ENCODE data around the gene DVL1. TPM values are rescaled to one million over a fixed set of nuclear protein-coding genes. Genes with fewer than 3 reads are reported as not detected.

Gene DVL1
- total and polyA plus RNA-seq, 10 of the 15 experiments (the other 5 are each of a cell fraction or from before 2014, with no cell fraction given), result 0.10 to 31.1 (median 4.6) TPM

GRCh38 chr1:1303736-1304135, 45.5 kb downstream of the DVL1 start:
- intact Hi-C loops (cut with micrococcal nuclease; ENCODE audit: unreplicated experiment) (no loop called here), in situ Hi-C loops (cut with MboI) (no loop called here)
- DNase-seq (ENCODE audit: low read depth, low spot score), result no peak
- FAIRE-seq, result no peak
- no peak overlapping the region for H3K4me3 ChIP-seq
- SMC1A ChIA-PET (ENCODE audit: uncharacterized antibody, unreplicated experiment), result no interaction called here
- H3K27me3 ChIP-seq (replicated peaks in 1 of 2; ENCODE audit: control insufficient read depth in 2 of 2, insufficient read depth in 2 of 2, low read length in 1 of 2), result no peaks in the 10 kb centered on the region
- H3K4me1 ChIP-seq (ENCODE audit: control insufficient read depth, insufficient read depth, low read length), result peaks cover 27% of the 10 kb centered on the region
- 85% methylated on average over 9 of the region's 13 CpGs for WGBS (ENCODE audit: insufficient coverage, insufficient replicate concordance, low lambda C conversion rate, missing lambda C conversion rate)
- CTCF ChIA-PET, result no interaction called here
- no peaks in the 10 kb centered on the region for H4K20me1 ChIP-seq (ENCODE audit: control insufficient read depth, insufficient read depth)
- TF ChIP-seq, protein P1, sequence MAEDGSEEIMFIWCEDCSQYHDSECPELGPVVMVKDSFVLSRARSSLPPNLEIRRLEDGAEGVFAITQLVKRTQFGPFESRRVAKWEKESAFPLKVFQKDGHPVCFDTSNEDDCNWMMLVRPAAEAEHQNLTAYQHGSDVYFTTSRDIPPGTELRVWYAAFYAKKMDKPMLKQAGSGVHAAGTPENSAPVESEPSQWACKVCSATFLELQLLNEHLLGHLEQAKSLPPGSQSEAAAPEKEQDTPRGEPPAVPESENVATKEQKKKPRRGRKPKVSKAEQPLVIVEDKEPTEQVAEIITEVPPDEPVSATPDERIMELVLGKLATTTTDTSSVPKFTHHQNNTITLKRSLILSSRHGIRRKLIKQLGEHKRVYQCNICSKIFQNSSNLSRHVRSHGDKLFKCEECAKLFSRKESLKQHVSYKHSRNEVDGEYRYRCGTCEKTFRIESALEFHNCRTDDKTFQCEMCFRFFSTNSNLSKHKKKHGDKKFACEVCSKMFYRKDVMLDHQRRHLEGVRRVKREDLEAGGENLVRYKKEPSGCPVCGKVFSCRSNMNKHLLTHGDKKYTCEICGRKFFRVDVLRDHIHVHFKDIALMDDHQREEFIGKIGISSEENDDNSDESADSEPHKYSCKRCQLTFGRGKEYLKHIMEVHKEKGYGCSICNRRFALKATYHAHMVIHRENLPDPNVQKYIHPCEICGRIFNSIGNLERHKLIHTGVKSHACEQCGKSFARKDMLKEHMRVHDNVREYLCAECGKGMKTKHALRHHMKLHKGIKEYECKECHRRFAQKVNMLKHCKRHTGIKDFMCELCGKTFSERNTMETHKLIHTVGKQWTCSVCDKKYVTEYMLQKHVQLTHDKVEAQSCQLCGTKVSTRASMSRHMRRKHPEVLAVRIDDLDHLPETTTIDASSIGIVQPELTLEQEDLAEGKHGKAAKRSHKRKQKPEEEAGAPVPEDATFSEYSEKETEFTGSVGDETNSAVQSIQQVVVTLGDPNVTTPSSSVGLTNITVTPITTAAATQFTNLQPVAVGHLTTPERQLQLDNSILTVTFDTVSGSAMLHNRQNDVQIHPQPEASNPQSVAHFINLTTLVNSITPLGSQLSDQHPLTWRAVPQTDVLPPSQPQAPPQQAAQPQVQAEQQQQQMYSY (CRISPR knock-in tag; IDR thresholded peaks at IDR 0.05), result no peak
- BruUV-seq (replicated peaks), result no TSS peak
- no peak overlapping the region for H3K9ac ChIP-seq (ENCODE audit: control insufficient read depth, insufficient read depth, low read length)
- RAD21 ChIA-PET (ENCODE audit: unreplicated experiment), result no interaction called here
- H3K79me2 ChIP-seq (ENCODE audit: control insufficient read depth, insufficient read depth, low read length), result peaks cover 20% of the 10 kb centered on the region
- no peak overlapping the region for H2AFZ ChIP-seq (ENCODE audit: control insufficient read depth, low read depth, low read length)
- H3K27ac ChIP-seq (ENCODE audit: control insufficient read depth, insufficient read depth), result no peak overlapping the region
- no peaks in the 10 kb centered on the region for H3K9me3 ChIP-seq (replicated peaks; ENCODE audit: control insufficient read depth, insufficient read depth, low read length)
- no peaks in the 10 kb centered on the region for H3K36me3 ChIP-seq (ENCODE audit: control insufficient read depth in 2 of 2, insufficient read depth in 2 of 2, low read length in 1 of 2)
- no peak overlapping the region for H3K4me2 ChIP-seq (ENCODE audit: control insufficient read depth, insufficient read depth)
- no peak for ATAC-seq
- POLR2A ChIA-PET, result no interaction called here

- POLR2A ChIA-PET, result no interaction called here
- Histone ChIP-seq H3K27ac (ENCODE audit: control insufficient read depth, insufficient read depth) (no peak overlapping the region), H3K36me3 (ENCODE audit: control insufficient read depth in 2 of 2, insufficient read depth in 2 of 2, low read length in 1 of 2) (no peaks in the 10 kb centered on the region), H3K4me3 (no peak overlapping the region), H3K9ac (ENCODE audit: control insufficient read depth, insufficient read depth, low read length) (no peak overlapping the region), H3K27me3 (replicated peaks in 1 of 2; ENCODE audit: control insufficient read depth in 2 of 2, insufficient read depth in 2 of 2, low read length in 1 of 2) (no peaks in the 10 kb centered on the region), H3K4me2 (ENCODE audit: control insufficient read depth, insufficient read depth) (no peak overlapping the region), H3K9me3 (replicated peaks; ENCODE audit: control insufficient read depth, insufficient read depth, low read length) (no peaks in the 10 kb centered on the region), H3K79me2 (ENCODE audit: control insufficient read depth, insufficient read depth, low read length) (peaks cover 20% of the 10 kb centered on the region), H3K4me1 (ENCODE audit: control insufficient read depth, insufficient read depth, low read length) (peaks cover 27% of the 10 kb centered on the region), H4K20me1 (ENCODE audit: control insufficient read depth, insufficient read depth) (no peaks in the 10 kb centered on the region), H2AFZ (ENCODE audit: control insufficient read depth, low read depth, low read length) (no peak overlapping the region)
- RAD21 ChIA-PET (ENCODE audit: unreplicated experiment), result no interaction called here
- SMC1A ChIA-PET (ENCODE audit: uncharacterized antibody, unreplicated experiment), result no interaction called here
- in situ Hi-C loops (cut with MboI), result no loop called here
- FAIRE-seq (no peak), ATAC-seq (no peak), DNase-seq (ENCODE audit: low read depth, low spot score) (no peak)
- intact Hi-C loops (cut with micrococcal nuclease; ENCODE audit: unreplicated experiment), result no loop called here
- CTCF ChIA-PET, result no interaction called here
- TF ChIP-seq NR2F1 (conservative IDR thresholded peaks at IDR 0.05), result peak; percentile 61
- TF ChIP-seq DPF2 (IDR thresholded peaks at IDR 0.05), result no peak
- 80% methylated on average over 31 of the region's 31 CpGs for WGBS (ENCODE audit: insufficient coverage, insufficient replicate concordance, low lambda C conversion rate, missing lambda C conversion rate)
- no TSS peak for BruUV-seq (replicated peaks)
Observed at GRCh38 chr1:1302951-1303509, 46.2 kb downstream of the DVL1 start.
